Upper lobe of left lung (tissue), 4 donors: ENCODE results near the gene ZNF496.

Experiments
- CTCF ChIP-seq, 6 experiments: fragments of 450-650 bp in 4 of 6; fragments of 200-600 bp in 2 of 6; sonication (generic) in 2 of 6; IDR thresholded peaks; one replicate each; pipeline ENCODE4 v1.5.1; 2016 to 2019; ENCODE audit warnings: antibody characterized with exemption in 6 of 6
- EP300 ChIP-seq, 4 donors: sonication (generic); formaldehyde crosslinking; IDR thresholded peaks; one replicate each; pipeline ENCODE4 v1.5.1; 2017; ENCODE audit warnings: antibody characterized with exemption in 4 of 4, control low read depth in 2 of 4
- POLR2A ChIP-seq, 4 donors: fragments of 450-650 bp; IDR thresholded peaks; one replicate each; pipeline ENCODE4 v1.5.1; 2016 to 2017; ENCODE audit warnings: antibody characterized with exemption in 4 of 4, mild to moderate bottlenecking in 2 of 4

DNA sequence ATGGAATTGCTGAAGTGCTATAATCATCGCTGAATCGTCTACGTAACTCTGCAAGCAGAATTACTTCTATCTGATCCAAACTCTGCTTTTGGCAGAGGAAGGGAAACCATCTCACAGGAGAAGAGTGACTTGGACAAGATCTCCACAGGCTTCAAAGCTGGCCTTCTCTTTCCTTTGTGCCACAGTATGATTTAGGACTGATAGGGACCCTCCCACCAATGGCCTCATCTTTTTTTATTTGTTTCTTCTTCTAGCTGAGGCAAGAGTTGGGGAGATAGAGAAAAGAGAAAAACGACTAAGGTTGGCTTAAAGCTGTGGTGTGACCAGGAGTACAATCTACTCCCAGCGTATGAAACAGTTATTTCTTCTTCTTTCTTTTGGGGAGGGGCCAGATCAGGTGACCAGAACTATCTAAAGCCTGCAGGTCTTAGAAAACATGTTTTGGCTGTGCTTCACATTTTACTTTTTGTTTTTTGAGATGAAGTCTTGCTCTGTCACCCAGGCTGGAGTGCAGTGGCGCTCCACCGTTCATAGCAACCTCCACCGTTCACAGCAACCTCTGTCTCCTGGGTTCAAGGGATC is 35.0 kb downstream of the ZNF496 start:
- TF ChIP-seq EP300 (IDR thresholded peaks at IDR 0.05) (no peak), CTCF (IDR thresholded peaks at IDR 0.05) (no peak), POLR2A (IDR thresholded peaks at IDR 0.05) (no peak)
